ENCODE data around the gene DZIP3. TPM values are rescaled to one million over a fixed set of nuclear protein-coding genes. Genes with fewer than 3 reads are reported as not detected.

The DZIP3 gene
- total RNA-seq, 6 experiments from 2014 or later = 2.2 to 5.2 (median 3.0) TPM

GRCh38 chr3:108736821-108737220 is 147.3 kb downstream of the DZIP3 start:
- DNase-seq (no peak), ATAC-seq (no peak)
- Histone ChIP-seq H3K4me3 (no peak overlapping the region), H3K9me3 (no peaks in the 10 kb centered on the region), H3K27me3 (no peaks in the 10 kb centered on the region), H3K36me3 (no peaks in the 10 kb centered on the region), H3K27ac (no peak overlapping the region), H3K4me1 (no peaks in the 10 kb centered on the region)
- TF ChIP-seq CTCF (IDR thresholded peaks at IDR 0.05) (no peak), POLR2A (IDR thresholded peaks at IDR 0.05) (no peak)
- 63% methylated on average over 6 of the region's 6 CpGs for WGBS (ENCODE audit: insufficient coverage, low coverage, low lambda C conversion rate, missing lambda C conversion rate)
- intact Hi-C loops (cut with DNase I) = no loop called here

- Histone ChIP-seq H3K36me3 (no peaks in the 10 kb centered on the region), H3K4me1 (no peaks in the 10 kb centered on the region), H3K9me3 (no peaks in the 10 kb centered on the region), H3K27ac (no peak overlapping the region), H3K4me3 (no peak overlapping the region), H3K27me3 (no peaks in the 10 kb centered on the region)
- TF ChIP-seq POLR2A (IDR thresholded peaks at IDR 0.05) (no peak), CTCF (IDR thresholded peaks at IDR 0.05) (no peak)
- no peak for ATAC-seq
- intact Hi-C loops (cut with DNase I) = no loop called here
- DNase-seq = no peak
- WGBS (ENCODE audit: insufficient coverage, low coverage, low lambda C conversion rate, missing lambda C conversion rate) = 60% methylated on average over 1 of the region's 1 CpG
Observed at GRCh38 chr3:108742929-108743328, 153.4 kb downstream of the DZIP3 start.

Small RNAs within 50 kb of the gene (small RNA-seq; reads per million reads assigned to genes)
- gene AC092185.1 = 0 reads per million in 2 experiments
- 0 reads per million in 2 experiments for gene RF00156

Other genes starting within 250 kb of the DZIP3 start
- gene MYH15, start 79.1 kb upstream of the DZIP3 start, total RNA-seq = not detected
- gene CIP2A, start 284 bp upstream of the DZIP3 start, total RNA-seq = 1 to 10 TPM in 3 of 6 experiments, under 1 TPM in 3; 0.44 to 3.2 (median 1.3) TPM
- not detected for gene RETNLB, start 167.7 kb downstream of the DZIP3 start, total RNA-seq
- gene TRAT1, start 233.1 kb downstream of the DZIP3 start, total RNA-seq = 1 to 10 TPM in 2 of 6 experiments, under 1 TPM in 1, not detected in 3; 0.27 to 1.9 (median 1.5) TPM

Data from right lobe of liver (tissue), 6 donors.